GM12892 (cell line): ENCODE measurements around the gene LAG3.

Experiments
- POLR2A ChIP-seq: IDR thresholded peaks from 2 replicates; pipeline ENCODE4 v1.6.1; 2011; ENCODE audit warnings: low read depth, low read length, control low read depth
- TAF1 ChIP-seq: IDR thresholded peaks from 2 replicates; pipeline ENCODE4 v1.6.1; 2011; ENCODE audit warnings: low read depth, mild to moderate bottlenecking, control low read depth, low read length, borderline replicate concordance

DNA sequence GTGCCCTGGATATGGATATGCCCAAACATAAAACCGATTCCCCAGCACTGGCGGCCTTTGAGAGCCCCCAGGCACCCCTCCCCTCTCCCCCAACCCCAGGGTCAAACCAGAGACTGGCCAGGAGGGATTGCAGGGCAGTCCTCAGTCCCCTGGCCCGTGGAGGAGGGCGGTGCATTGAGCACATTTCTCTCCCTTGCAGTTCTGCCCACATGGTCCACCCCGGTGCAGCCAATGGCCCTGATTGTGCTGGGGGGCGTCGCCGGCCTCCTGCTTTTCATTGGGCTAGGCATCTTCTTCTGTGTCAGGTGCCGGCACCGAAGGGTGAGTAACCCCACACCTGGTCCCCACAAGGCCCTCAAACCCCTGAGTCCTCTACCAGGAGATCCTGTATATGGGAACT, 45.9 kb downstream of the LAG3 start:
- TF ChIP-seq POLR2A (no peak), TAF1 (no peak)
